ENCODE measurements around the gene GPD1L.

Gene GPD1L

DNA sequence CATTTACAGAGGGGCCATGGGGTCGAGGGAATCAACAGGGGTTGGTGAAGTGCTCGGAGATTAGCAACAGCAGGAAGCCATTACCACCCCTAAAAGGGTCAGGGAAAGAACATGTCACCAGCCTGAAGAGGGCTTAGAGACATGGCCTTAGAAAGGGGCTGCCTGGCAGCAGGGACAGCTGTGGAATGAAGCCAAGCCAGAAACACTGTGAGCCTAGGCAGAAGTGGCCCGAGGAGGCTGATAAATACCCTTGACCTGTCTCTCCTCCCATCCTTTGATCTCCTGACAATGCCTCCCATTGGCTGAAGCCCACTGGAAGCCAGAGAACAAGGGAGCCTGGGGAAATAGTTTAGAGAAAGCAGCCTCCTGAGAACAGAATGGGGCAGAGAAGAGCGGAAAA lies 31.4 kb downstream of the GPD1L start:
- no peak for DNase-seq (ENCODE audit: low read depth)

DNA sequence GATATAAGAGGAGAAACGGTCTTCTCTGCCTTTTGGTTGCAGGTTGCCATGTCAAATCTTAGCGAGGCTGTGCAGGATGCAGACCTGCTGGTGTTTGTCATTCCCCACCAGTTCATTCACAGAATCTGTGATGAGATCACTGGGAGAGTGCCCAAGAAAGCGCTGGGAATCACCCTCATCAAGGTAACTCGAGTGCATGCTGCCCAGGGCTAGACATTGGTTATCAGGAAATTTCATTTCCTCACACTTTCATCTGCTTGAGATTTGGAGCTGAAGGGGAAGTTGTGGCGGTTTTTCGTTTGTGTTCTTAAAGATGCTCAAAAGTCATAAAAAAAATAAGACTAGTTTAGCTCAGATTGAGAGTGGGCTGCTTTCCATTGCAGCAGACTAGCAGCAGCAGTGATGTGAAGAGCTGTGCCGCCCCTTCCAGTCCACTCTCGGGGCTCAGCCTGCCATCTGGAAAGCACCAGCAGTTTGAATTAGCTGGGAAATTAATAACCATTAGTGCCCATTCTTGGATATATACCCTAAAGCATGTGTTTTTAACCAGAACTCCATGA lies 32.2 kb downstream of the GPD1L start:
- DNase-seq (ENCODE audit: low read depth), result no peak

- no peak for DNase-seq (ENCODE audit: low read depth)
Measured at GRCh38 chr3:32140943-32141342, 34.5 kb downstream of the GPD1L start.

- no peak for DNase-seq (ENCODE audit: low read depth)
Measured at GRCh38 chr3:32143849-32144757, 37.7 kb downstream of the GPD1L start.

DNA sequence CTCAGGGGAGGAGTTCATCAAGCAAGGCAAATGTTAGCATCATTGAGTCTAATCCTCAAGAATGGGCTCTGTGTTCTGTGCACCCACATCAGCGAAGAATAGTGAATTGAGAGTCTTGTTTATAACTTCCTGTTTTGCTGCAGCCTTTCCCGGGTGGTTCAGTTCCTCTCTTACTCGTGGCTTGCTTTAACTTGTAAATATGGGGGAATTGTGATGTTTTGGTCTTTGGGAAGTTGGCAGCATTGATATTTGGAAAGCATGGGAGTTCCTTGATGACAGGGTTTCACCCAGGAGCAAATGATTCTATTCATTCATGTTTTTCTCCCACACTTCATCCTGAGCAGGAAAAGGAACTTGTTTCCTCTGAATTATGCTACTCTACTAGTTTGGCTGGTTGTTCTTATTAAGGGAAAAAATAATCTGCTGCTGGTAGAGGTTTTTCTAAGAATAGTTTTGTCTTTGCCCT lies 40.4 kb downstream of the GPD1L start:
- no peak for DNase-seq (ENCODE audit: low read depth)

DNA sequence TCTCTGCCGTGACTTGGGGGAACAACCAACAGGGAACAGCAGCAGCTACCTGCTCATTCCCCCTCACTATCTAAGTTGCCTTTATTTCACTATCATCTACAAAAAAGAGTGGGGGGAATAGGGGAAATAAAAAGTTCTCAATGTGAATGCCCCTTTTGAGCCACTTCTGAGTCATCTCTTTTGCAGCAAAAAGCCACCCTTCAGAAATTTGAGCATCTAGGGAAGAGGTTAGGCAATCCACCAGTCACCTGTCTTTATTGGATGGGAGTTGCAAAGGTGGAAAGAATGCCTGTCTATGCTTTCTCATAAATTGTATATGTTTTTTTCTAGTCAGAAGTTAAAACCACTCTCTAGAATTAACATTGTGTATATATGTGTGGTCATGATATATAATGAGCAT lies 41.1 kb downstream of the GPD1L start:
- no peak for DNase-seq (ENCODE audit: low read depth)

DNA sequence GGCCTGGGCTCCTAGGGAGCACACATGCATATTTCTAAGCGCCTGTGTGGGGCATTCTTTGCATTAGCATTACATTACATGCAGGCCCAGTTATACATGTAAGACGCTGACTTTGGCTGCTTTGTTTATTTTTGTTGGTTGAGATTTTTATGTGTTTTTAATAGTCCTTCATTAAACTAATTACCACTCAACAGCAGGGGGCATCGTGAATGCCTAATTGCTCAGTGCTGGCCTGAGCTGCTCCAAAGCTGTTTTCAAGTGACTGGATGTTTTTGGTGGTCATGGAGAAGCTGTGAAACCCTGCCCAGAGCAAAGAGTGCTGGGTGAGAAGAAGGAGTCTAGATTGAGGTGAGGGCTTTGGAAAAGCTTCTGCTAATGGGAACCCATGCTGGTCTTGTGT lies 41.5 kb downstream of the GPD1L start:
- no peak for DNase-seq (ENCODE audit: low read depth)

GRCh38 chr3:32148351-32148750 lies 41.9 kb downstream of the GPD1L start:
- no peak for DNase-seq (ENCODE audit: low read depth)

DNA sequence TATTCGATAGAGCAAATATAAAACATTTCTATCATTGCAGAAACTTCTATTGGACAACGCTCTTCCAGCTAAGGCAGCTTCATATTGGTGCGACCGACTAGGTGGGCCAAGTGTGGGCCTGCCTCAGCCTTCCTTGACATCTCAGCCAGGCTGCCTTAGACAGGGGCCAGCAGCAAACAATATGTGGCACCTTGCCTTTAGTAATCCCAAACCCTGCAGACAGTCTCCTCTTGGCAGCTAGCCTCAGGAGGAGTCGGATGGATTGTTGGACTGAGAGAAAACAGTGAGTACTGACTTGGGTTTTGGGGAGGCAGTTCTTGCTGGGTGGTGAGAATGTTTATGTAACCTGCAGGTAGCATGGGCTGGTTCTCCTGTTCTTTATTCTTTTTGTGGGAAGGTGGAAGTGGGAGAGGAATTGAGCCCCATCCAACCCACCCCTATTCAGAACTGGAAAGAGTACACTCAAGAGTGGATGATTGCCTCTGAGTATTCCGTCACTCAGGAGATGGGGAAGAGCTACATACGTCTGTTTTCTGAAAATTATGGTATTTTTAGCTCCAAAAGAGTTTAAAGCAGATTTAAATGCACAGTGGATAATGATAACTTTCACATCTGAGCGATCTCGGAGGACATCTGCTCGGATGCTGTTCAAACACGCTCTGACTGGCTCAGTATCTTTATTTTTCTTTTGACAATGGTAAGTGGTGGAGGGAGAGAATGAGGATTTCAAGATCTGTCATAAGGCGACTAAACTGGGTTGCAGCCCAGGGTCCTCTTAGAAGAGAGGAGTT lies 47.2 kb downstream of the GPD1L start:
- DNase-seq (ENCODE audit: low read depth), result no peak

- DNase-seq (ENCODE audit: low read depth), result no peak
Measured at GRCh38 chr3:32154205-32154579, 47.8 kb downstream of the GPD1L start.

GRCh38 chr3:32155117-32155516 lies 48.7 kb downstream of the GPD1L start:
- DNase-seq (ENCODE audit: low read depth), result no peak

DNA sequence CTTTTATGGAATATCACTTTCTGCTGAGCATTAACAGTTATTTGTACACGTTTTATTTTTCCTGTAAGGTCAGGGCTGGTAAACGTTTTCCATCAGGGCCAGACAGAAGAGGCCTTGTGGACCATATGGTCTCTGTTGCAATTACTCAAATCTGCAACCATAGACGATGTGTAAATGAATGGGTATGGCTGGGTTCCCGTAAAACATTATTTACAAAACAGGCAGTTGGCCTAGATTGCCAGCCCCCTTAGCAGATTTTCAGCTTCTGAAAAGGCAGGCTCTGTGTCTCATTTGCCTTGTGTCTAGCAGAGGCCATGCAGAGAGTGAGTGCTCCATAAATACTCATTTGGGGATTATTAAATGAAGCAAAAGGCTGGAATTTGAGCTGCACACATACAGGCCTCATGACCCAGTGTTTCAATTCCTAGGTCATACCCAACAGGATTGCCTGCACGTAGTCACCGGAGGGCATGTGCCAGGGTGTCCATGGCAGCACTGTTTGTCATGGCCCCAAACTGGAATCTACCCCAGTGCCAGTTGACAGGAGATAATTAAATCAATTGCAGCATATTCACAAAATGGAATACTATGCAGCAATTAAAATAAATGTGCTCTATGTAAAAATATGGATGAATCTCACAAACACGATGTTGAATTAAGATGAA lies 51.3 kb downstream of the GPD1L start:
- no peak for DNase-seq (ENCODE audit: low read depth)

DNA sequence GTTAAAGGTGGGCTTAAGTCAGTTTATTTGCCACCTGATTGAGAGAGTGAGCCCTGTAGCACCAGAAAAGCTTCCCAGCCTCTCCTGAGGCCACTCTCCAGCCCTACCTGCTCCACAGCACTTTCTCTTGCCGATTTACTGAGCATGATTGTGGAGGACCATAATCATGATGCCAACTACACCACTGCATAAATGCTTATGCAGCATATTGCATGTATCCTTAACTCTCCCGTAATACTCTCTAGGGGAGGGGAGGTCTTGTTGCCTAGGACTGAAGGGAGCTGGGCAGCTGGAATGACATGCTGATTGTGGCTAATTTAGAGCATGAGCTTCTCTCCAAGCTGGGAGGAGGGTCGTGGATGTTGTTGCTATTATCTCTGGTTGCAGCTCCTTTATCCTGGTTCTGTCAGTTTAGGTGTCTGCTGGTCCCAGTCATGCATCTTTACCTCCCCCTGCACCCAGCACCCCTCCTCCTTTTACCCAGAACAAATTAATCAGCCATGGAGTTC lies 54.3 kb downstream of the GPD1L start:
- no peak for DNase-seq (ENCODE audit: low read depth)

DNA sequence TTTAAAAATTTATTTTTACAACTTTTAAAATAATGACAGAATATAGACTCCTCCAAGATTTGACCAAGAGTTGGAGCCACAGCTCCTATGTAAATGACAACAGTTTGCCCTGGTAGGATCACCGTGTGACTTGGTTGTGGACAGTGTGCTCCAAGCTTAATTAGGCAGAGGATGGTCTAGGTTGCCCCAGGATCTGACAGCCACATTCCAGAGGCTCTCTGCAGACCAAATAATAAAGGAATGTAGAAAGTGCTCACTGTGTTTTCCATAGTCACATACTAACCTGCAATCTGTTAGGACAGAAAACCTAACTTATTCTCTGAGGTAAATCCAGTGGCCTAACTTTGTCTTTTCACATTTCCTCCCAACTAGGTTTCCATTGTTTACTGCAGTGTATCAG lies 59.0 kb downstream of the GPD1L start:
- DNase-seq (ENCODE audit: low read depth), result no peak

- no peak for DNase-seq (ENCODE audit: low read depth)
Measured at GRCh38 chr3:32166654-32167053, 60.2 kb downstream of the GPD1L start.

DNA sequence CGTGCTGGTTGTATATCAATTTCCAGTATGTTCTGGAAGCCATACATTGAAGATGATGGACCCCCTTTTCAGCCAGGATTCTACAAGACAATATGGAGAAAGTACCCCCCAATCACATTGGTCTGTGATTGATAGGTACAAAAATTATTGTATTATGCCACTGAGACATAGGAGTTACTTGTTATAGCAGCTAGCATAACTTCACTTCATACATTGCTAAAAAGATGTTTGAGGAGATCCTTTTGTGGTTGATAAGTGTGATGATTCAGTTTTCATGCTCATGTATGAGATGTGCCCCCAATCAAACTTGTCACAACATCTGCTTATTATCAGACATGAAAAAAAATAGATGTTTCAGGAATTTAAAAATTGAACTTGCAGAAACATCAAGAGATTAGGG lies 66.0 kb downstream of the GPD1L start:
- no peak for DNase-seq (ENCODE audit: low read depth)

- DNase-seq (ENCODE audit: low read depth), result peak; percentile 13
Measured at GRCh38 chr3:32175607-32176197, 69.3 kb downstream of the GPD1L start.

DNA sequence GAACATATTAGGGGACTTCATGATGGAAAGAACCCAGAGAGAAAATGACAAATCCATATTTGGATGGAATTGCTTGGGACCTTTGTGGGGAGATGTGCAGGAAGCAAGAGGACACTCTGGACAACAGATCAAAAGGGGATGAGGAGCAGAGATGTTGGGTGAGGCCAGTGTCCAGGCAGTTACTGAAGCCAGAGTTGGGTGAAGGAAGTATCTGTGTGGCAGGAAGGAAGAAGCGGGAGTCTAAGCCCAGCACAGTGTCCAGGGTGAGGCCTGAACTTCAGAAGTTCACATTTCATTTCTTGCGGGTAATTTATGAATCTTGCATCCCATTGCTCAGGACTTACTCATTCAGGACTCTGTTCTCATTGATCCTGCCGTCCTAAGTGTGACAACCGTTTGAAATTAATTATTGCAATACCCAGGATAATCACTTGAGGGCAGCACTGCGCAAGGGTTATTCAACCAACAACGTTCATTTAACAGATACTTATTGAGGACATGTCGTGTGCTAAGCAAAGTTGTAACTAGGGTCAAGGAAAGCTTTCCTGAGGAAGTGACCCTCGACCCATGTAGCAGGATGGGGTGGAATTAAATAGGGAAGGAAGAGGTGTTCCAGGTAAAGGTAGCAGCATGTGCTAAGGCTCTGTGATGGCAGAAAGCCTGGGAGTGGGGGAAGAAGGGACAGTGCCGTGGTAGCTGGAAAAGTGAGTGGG lies 70.7 kb downstream of the GPD1L start:
- DNase-seq (ENCODE audit: low read depth), result no peak

DNA sequence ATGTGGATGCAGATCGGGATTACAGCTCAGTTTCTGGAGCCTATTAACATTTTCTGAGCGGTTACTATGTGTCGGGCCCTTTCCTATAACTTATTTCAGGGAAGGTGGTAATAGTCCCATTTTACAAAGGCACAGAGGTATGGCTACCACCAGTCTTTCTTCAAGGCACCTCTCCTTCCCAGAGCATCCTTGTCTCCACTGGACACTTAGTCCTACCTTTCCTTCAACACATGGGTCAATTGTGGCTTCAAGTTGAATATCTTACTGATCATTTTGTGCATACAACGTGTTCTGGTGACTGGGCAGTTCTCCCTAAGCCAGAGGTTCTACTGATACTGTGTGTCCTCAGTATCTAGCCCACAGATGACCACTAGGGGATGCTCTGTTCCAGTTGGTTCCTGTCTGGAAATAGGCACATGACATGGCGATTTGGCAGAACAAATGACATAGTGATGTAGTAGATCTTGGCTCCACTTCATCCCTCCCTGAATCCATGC lies 71.3 kb downstream of the GPD1L start:
- no peak for DNase-seq (ENCODE audit: low read depth)

GRCh38 chr3:32180141-32180784 lies 73.8 kb downstream of the GPD1L start:
- no peak for DNase-seq (ENCODE audit: low read depth)
